Type B pancreatic cell (in vitro differentiated cells): ENCODE measurements around the gene GANAB. TPM values are rescaled to one million over a fixed set of nuclear protein-coding genes. Genes with fewer than 3 reads are reported as not detected.

Source experiments
- DNase-seq: peaks from one replicate; pipeline ENCODE4 v3.0.0; 2021; ENCODE audit warnings: mixed read lengths; ENCODE audit not compliant: unreplicated experiment; ENCODE audit errors: extremely low spot score
- H3K27ac Mint-ChIP-seq: 2 replicates; pipeline ENCODE4 v1.8.0; 2021; ENCODE audit warnings: mild to moderate bottlenecking, mixed read lengths
- H3K27me3 Mint-ChIP-seq: 2 replicates; pipeline ENCODE4 v1.8.0; 2021; ENCODE audit warnings: mixed read lengths
- H3K36me3 Mint-ChIP-seq: 2 replicates; pipeline ENCODE4 v1.8.0; 2021; ENCODE audit warnings: mixed read lengths
- H3K4me1 Mint-ChIP-seq: one replicate; pipeline ENCODE4 v1.8.0; 2021; ENCODE audit warnings: mixed read lengths; ENCODE audit not compliant: unreplicated experiment
- H3K4me3 Mint-ChIP-seq: 2 replicates; pipeline ENCODE4 v1.8.0; 2021; ENCODE audit warnings: mild to moderate bottlenecking, mixed read lengths
- H3K9me3 Mint-ChIP-seq: 2 replicates; pipeline ENCODE4 v1.8.0; 2021; ENCODE audit warnings: mixed read lengths
- total RNA-seq: library from RNA; stranded (reverse); gene quantifications from 2 replicates; pipeline ENCODE4 v1.2.1, GENCODE V29; 2021; ENCODE audit warnings: low replicate concordance
- TF ChIP-seq, protein P1 (sequence below): fragments of 200-600 bp; sonication (generic); conservative IDR thresholded peaks from 2 replicates; pipeline ENCODE4 v1.5.0; 2021; ENCODE audit warnings: antibody characterized with exemption, mild to moderate bottlenecking

The GANAB gene
- total RNA-seq, 1 donor from 2014 or later = 372 TPM

DNA sequence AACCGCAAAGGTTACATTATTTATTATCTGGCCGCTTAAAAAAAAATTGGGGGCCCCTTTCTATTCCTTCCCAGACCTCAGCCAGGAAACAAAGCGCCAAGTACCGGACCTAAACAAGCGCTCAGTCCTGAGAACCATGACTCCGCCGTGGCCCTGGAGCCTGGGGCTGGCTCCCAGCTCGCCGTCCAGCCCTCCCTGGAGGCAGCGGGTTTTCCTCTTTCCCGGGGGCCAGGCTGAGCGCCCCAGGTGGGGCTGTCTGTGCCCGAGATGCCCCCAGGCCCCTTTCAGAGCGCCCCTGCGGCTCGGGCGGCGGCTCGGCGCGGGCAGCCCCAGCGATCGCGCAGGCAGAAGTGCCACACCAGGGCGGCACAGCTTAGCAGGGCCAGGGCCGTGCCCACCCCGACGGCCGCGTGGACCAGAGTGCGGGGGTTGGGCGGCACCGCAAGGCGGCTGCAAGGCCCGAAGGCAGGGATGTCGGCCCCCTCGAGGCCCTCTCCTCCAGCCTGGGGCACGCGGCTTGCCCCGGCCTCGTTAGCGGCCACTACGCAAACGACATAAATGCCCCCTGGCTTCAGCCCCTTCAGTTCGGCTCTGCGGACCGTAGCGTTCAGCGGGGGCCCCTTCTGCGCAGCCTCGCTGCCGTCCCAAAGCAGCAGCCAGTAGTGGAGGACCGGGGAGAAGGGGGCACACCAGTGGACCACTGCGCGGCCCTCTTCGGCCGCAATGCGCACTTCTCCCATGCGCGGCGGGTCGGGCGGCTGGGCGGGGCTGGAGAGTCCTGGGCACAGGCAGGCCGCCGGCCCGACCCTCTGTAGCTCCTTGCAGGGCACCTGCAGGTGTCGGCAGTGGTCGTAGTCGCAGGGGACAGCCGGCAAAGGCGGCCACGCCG lies 41.3 kb upstream of the GANAB start:
- no peak overlapping the region for H3K27ac Mint-ChIP-seq
- H3K9me3 Mint-ChIP-seq = no peaks in the 10 kb centered on the region
- peaks cover 9% of the 10 kb centered on the region for H3K4me1 Mint-ChIP-seq
- H3K36me3 Mint-ChIP-seq = peaks cover 10% of the 10 kb centered on the region
- H3K27me3 Mint-ChIP-seq = no peaks in the 10 kb centered on the region
- H3K4me3 Mint-ChIP-seq = no peak overlapping the region
- TF ChIP-seq, protein P1, sequence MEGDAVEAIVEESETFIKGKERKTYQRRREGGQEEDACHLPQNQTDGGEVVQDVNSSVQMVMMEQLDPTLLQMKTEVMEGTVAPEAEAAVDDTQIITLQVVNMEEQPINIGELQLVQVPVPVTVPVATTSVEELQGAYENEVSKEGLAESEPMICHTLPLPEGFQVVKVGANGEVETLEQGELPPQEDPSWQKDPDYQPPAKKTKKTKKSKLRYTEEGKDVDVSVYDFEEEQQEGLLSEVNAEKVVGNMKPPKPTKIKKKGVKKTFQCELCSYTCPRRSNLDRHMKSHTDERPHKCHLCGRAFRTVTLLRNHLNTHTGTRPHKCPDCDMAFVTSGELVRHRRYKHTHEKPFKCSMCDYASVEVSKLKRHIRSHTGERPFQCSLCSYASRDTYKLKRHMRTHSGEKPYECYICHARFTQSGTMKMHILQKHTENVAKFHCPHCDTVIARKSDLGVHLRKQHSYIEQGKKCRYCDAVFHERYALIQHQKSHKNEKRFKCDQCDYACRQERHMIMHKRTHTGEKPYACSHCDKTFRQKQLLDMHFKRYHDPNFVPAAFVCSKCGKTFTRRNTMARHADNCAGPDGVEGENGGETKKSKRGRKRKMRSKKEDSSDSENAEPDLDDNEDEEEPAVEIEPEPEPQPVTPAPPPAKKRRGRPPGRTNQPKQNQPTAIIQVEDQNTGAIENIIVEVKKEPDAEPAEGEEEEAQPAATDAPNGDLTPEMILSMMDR = no peak
- DNase-seq = no peak

DNA sequence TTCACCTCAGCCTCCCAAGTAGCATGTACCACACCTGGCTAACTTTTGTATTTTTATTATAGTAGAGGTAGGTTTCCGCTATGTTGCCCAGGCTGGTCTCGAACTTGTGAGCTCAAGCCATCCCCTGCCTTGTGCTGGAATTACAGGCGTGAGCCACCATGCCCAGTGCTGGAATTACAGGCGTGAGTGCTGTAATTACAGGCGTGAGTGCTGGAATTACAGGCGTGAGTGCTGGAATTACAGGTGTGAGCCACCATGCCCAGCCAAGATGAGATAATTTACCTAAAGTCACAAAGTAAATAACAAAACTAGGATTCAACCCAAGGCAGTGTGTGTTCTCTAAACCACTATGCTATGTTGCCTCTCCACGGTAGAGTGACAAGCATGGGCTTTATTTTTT lies 36.1 kb upstream of the GANAB start:
- peaks cover 21% of the 10 kb centered on the region for H3K4me1 Mint-ChIP-seq
- no peaks in the 10 kb centered on the region for H3K27me3 Mint-ChIP-seq
- TF ChIP-seq, protein P1 = no peak
- DNase-seq = no peak
- H3K27ac Mint-ChIP-seq = no peak overlapping the region
- H3K4me3 Mint-ChIP-seq = no peak overlapping the region
- H3K36me3 Mint-ChIP-seq = no peaks in the 10 kb centered on the region
- H3K9me3 Mint-ChIP-seq = no peaks in the 10 kb centered on the region

DNA sequence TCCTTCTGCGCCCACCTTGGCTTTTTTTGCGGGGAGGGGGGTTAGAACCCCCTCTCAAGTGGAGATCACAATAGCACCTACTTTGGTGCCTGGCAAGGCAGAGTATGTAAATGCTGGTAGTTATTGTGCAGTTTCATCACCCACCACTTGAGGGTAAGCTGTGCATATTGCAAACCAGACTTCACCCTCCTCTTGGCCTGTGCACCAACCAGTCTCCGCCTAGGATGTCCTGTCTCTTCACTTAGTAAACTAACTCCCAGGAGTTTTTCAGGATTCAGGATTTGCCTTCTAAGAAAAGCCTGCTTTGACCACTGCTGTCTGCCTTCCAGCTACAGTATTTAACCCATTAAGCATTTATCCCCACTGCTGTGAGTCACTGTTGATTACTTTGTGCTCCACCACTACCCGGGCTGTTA lies 34.4 kb upstream of the GANAB start:
- H3K4me3 Mint-ChIP-seq = peak overlapping the region; percentile 80

DNA sequence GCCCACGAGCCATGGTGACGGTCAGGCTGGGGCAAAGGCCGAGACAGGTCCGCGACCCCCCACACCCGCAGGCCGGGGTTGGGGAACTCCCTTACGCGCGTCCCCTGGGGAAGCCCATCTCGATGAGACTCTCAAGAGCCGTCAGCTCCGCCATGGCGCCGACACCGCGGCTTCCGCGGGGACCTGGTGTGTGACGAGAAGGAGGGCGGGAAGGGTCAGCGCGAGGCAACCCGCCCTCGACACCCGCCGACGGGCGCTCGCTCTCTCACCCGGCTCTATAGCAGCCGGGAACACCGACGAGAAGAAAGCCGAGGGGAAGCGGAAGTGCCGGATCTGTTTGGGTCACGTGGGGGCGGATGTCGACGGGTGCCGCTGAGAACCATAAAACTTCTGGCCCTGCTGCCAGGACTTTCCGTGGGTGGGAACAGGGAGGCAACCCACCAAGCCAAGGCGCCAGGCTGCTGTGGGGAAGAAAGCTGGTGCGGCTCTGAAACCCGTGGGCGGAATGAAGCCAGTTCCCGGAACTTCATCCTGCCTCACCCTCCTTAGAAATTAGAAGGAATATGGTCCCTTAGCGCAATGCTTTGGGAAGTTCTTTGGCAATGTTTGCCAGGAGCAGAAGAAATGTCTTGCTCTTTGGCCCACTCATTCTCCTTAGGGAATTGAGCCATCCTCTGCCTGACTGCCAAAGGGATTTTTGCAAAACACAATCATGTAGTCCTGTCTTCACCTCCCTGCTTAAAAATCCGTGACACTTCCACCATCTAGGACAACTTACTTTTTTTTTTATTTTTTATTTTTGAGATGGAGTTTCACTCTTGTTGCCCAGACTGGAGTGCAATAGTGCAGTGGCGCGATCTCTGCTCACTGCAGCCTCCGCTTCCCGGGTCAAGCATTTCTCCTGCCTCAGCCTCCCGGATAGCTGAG lies 32.6 kb upstream of the GANAB start, which contains the start of gene UBXN1:
TSS of gene UBXN1 (minus strand) at position 304 of the 927 bp plus-strand sequence. CDS start at position 154, 150 bp downstream.
- H3K36me3 Mint-ChIP-seq = peaks cover 8% of the 10 kb centered on the region
- peak within 1 kb of the TSS; percentile 95 for H3K4me3 Mint-ChIP-seq
- peaks cover 28% of the 10 kb centered on the region for H3K4me1 Mint-ChIP-seq
- peak within 1 kb of the TSS; percentile 94 for H3K27ac Mint-ChIP-seq
- no peaks in the 10 kb centered on the region for H3K27me3 Mint-ChIP-seq
- TF ChIP-seq, protein P1 = no peak
- no peaks in the 10 kb centered on the region for H3K9me3 Mint-ChIP-seq
- DNase-seq = peak; percentile 87

More for the DNA sequence above, 34.4 kb upstream of the GANAB start:
- no peak for DNase-seq
- Mint-ChIP-seq H3K9me3 (no peaks in the 10 kb centered on the region), H3K4me1 (peaks cover 28% of the 10 kb centered on the region), H3K27me3 (no peaks in the 10 kb centered on the region), H3K36me3 (peaks cover 5% of the 10 kb centered on the region), H3K27ac (peak overlapping the region; percentile 68)
- TF ChIP-seq, protein P1 = peak; percentile 64

DNA sequence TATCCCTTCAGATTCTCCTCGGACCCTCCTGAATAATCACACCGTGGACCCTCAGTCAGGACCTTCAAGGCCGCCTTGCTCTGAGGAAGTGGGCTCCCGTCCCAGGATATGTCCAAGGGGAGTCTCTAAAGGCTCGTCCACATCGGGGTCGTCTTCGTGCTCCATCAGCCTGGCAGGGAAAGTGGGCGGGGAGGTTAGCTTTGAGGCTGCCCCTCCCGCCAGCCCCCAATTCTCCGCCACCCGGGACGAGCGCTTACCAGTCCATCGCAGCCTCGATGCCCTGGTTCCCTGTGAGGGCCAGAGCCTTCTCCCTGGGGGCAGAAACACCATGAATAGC lies 32.0 kb upstream of the GANAB start:
- no peak for DNase-seq
- TF ChIP-seq, protein P1 = no peak
- Mint-ChIP-seq H3K4me1 (peaks cover 28% of the 10 kb centered on the region), H3K27me3 (no peaks in the 10 kb centered on the region), H3K4me3 (peak overlapping the region; percentile 95), H3K36me3 (peaks cover 8% of the 10 kb centered on the region), H3K9me3 (no peaks in the 10 kb centered on the region), H3K27ac (peak overlapping the region; percentile 94)
